Measurements from ENCODE around the gene CDC25B.

The CDC25B gene

DNA sequence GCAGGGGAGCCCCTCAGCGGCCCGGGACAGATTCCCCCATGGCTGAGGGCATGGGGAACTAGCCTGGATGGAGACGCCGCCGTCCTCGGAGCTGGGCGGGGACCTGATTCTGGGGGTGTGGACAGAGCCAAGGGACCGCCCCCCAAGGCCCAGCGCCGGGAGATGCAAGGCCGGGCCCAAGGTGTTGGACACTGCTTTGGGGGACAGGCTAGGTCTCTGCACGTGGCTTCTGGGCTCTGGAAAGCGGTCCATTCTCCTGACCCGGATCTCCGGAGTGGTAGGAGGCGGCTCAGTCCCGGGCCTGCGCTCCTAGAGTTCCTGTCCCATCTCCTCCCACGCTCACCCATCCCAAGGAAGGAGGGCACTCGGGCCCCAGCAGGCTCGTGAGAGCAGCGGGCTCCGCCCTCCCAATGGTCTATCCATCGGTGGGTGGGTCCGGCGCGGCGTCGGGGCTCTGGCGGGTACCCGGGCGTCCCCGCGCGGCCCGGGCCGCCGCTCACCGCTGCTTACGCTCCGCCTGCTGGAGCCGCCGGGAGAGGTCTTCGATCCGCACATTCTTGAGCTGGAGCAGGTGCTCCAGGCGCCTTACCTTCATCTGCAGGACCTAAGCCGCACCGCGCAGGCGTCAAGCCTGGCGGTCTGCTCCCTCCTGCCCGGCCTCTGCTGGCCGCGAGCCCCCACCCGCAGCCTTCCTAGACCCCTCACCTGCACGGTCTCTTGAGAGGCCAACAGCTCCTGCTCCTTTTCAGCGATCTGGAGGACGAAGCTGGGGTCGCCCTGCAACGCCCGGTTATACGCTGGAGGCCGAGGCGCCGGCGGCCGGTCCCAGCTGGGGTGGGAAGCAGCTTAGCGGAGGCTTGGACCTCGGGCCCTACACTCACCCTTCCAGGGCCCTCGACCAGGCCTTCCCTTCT is 18.1 kb upstream of the CDC25B start:
- TF ChIP-seq ZBTB26 (tag by site-specific recombination; optimal IDR thresholded peaks at IDR 0.05) (peak; percentile 65), GLIS1 (tag by site-specific recombination; IDR thresholded peaks at IDR 0.05) (peak; percentile 26; the same call in 1 of the 2 replicates), ZNF202 (tag by site-specific recombination; IDR thresholded peaks at IDR 0.05; ENCODE audit: borderline replicate concordance) (no peak), ZBTB20 (tag by site-specific recombination; IDR thresholded peaks at IDR 0.05) (peak; percentile 89), ZNF335 (tag by site-specific recombination; conservative IDR thresholded peaks at IDR 0.05) (peak; percentile 40; the same call in 1 of the 2 replicates), ZNF596 (tag by site-specific recombination; IDR thresholded peaks at IDR 0.05) (no peak), ZNF626 (tag by site-specific recombination; IDR thresholded peaks at IDR 0.05) (no peak), ZNF549 (tag by site-specific recombination; IDR thresholded peaks at IDR 0.05) (no peak), ZFP37 (tag by site-specific recombination; IDR thresholded peaks at IDR 0.05) (no peak), SP2 (tag by site-specific recombination; IDR thresholded peaks at IDR 0.05) (peak; percentile 69), GLIS2 (tag by site-specific recombination; IDR thresholded peaks at IDR 0.05) (peak; percentile 56), RBAK (tag by site-specific recombination; IDR thresholded peaks at IDR 0.05) (no peak), ZFHX2 (tag by site-specific recombination; conservative IDR thresholded peaks at IDR 0.05) (peak; percentile 52), KLF9 (tag by site-specific recombination; IDR thresholded peaks at IDR 0.05; ENCODE audit: low read depth) (0 out of 2 replicates have a peak, but pooled peaks have one; percentile 25), EGR2 (tag by site-specific recombination; IDR thresholded peaks at IDR 0.05; ENCODE audit: low read depth) (no peak), PRDM1 (tag by site-specific recombination; IDR thresholded peaks at IDR 0.05) (no peak), SP3 (tag by site-specific recombination; IDR thresholded peaks at IDR 0.05) (peak; percentile 56), ZBTB8A (tag by site-specific recombination; IDR thresholded peaks at IDR 0.05) (peak; percentile 47; the same call in 1 of the 2 replicates), ZSCAN30 (tag by site-specific recombination; IDR thresholded peaks at IDR 0.05) (no peak), CTCF (tag by site-specific recombination; IDR thresholded peaks at IDR 0.05) (no peak), ZNF341 (tag by site-specific recombination; IDR thresholded peaks at IDR 0.05; ENCODE audit: low read depth) (peak; percentile 39), ZSCAN23 (tag by site-specific recombination; IDR thresholded peaks at IDR 0.05) (no peak), PBX3 (CRISPR knock-in tag; IDR thresholded peaks at IDR 0.05) (0 out of 2 replicates have a peak, but pooled peaks have one; percentile 33)
- TF ChIP-seq, protein P1, sequence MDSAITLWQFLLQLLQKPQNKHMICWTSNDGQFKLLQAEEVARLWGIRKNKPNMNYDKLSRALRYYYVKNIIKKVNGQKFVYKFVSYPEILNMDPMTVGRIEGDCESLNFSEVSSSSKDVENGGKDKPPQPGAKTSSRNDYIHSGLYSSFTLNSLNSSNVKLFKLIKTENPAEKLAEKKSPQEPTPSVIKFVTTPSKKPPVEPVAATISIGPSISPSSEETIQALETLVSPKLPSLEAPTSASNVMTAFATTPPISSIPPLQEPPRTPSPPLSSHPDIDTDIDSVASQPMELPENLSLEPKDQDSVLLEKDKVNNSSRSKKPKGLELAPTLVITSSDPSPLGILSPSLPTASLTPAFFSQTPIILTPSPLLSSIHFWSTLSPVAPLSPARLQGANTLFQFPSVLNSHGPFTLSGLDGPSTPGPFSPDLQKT (IDR thresholded peaks at IDR 0.05; ENCODE audit: borderline replicate concordance, low read depth, low read length), result no peak
- TF ChIP-seq, protein P2, sequence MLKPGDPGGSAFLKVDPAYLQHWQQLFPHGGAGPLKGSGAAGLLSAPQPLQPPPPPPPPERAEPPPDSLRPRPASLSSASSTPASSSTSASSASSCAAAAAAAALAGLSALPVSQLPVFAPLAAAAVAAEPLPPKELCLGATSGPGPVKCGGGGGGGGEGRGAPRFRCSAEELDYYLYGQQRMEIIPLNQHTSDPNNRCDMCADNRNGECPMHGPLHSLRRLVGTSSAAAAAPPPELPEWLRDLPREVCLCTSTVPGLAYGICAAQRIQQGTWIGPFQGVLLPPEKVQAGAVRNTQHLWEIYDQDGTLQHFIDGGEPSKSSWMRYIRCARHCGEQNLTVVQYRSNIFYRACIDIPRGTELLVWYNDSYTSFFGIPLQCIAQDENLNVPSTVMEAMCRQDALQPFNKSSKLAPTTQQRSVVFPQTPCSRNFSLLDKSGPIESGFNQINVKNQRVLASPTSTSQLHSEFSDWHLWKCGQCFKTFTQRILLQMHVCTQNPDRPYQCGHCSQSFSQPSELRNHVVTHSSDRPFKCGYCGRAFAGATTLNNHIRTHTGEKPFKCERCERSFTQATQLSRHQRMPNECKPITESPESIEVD (tag by site-specific recombination; IDR thresholded peaks at IDR 0.05), result no peak
- TF ChIP-seq, protein P3, sequence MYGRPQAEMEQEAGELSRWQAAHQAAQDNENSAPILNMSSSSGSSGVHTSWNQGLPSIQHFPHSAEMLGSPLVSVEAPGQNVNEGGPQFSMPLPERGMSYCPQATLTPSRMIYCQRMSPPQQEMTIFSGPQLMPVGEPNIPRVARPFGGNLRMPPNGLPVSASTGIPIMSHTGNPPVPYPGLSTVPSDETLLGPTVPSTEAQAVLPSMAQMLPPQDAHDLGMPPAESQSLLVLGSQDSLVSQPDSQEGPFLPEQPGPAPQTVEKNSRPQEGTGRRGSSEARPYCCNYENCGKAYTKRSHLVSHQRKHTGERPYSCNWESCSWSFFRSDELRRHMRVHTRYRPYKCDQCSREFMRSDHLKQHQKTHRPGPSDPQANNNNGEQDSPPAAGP (tag by site-specific recombination; IDR thresholded peaks at IDR 0.05), result no peak
- TF ChIP-seq, protein P4, sequence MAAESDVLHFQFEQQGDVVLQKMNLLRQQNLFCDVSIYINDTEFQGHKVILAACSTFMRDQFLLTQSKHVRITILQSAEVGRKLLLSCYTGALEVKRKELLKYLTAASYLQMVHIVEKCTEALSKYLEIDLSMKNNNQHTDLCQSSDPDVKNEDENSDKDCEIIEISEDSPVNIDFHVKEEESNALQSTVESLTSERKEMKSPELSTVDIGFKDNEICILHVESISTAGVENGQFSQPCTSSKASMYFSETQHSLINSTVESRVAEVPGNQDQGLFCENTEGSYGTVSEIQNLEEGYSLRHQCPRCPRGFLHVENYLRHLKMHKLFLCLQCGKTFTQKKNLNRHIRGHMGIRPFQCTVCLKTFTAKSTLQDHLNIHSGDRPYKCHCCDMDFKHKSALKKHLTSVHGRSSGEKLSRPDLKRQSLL (tag by site-specific recombination; IDR thresholded peaks at IDR 0.05), result peak; percentile 56; the same call in 1 of the 2 replicates
- ChIA-PET CTCF (interaction anchor here (0.6 to 2.9 kb wide), 7 partner anchors 10 to 214 kb away, joined by 3 to 12 read pairs (median 4); partner anchors contain the start of gene ADISSP), POLR2A (interaction anchor here (1.1 to 2.9 kb wide), 4 partner anchors 10 to 27 kb away, joined by 3 to 36 read pairs (median 4); partner anchors contain the start of genes ADISSP and CDC25B)
- Histone ChIP-seq H3K4me1 (ENCODE audit: control insufficient read depth, insufficient read depth, low read length) (no peaks in the 10 kb centered on the region), H3K36me3 (ENCODE audit: control insufficient read depth in 2 of 2, insufficient read depth in 1 of 2, low read length in 2 of 2) (no peaks in the 10 kb centered on the region; a peak in 1 of 3 replicates), H3K9me3 (ENCODE audit: control insufficient read depth, insufficient read depth, low read depth, low read length) (no peaks in the 10 kb centered on the region), H3K27ac (ENCODE audit: extremely low read depth, low read depth, low read length) (no peak overlapping the region), H3K4me3 (ENCODE audit: low read depth, low read length) (peak overlapping the region; percentile 25)

Data from HEK293 (cell line).